GM18909 (cell line): ENCODE measurements around the gene NDUFS2.

Experiments used
- ATAC-seq: cut with Tn5 transposase; IDR thresholded peaks from one replicate; pipeline ENCODE4 v1.9.1; 2021; ENCODE audit warnings: mild to moderate bottlenecking; ENCODE audit not compliant: unreplicated experiment, poor library complexity

NDUFS2 gene

GRCh38 chr1:161192476-161193465, 9.4 kb upstream of the NDUFS2 start:
- no peak for ATAC-seq

- no peak for ATAC-seq
Observed at GRCh38 chr1:161193561-161194235, 8.5 kb upstream of the NDUFS2 start.

- peak; percentile 56 for ATAC-seq
Observed at GRCh38 chr1:161195171-161195570, 7.0 kb upstream of the NDUFS2 start.

GRCh38 chr1:161196111-161196510, 6.1 kb upstream of the NDUFS2 start:
- no peak for ATAC-seq

GRCh38 chr1:161196521-161197451, 5.4 kb upstream of the NDUFS2 start:
- ATAC-seq: no peak

- ATAC-seq: no peak
Observed at GRCh38 chr1:161197560-161198193, 4.5 kb upstream of the NDUFS2 start.

- ATAC-seq: no peak
Observed at GRCh38 chr1:161198194-161198896, 3.8 kb upstream of the NDUFS2 start.

- no peak for ATAC-seq
Observed at GRCh38 chr1:161198897-161199431, 3.2 kb upstream of the NDUFS2 start, which contains the start of gene ADAMTS4. Gene ADAMTS4 (minus strand): TSS chr1:161199054. CDS start chr1:161198627, 427 bp downstream.

- ATAC-seq: no peak
Observed at GRCh38 chr1:161199506-161200139, 2.5 kb upstream of the NDUFS2 start.

- no peak for ATAC-seq
Observed at GRCh38 chr1:161200421-161200991, 1.7 kb upstream of the NDUFS2 start.

- no peak for ATAC-seq
Observed at GRCh38 chr1:161200992-161201835, 953 bp upstream of the NDUFS2 start.

GRCh38 chr1:161206411-161207140, 4.4 kb downstream of the NDUFS2 start:
- no peak for ATAC-seq

GRCh38 chr1:161207173-161207572, 5.0 kb downstream of the NDUFS2 start:
- ATAC-seq: no peak

GRCh38 chr1:161209790-161210409, 7.7 kb downstream of the NDUFS2 start:
- peak; percentile 79 for ATAC-seq

- ATAC-seq: no peak
Observed at GRCh38 chr1:161214369-161214768, 12.2 kb downstream of the NDUFS2 start.

GRCh38 chr1:161215076-161215475, 12.9 kb downstream of the NDUFS2 start, which contains the start of gene FCER1G:
Gene FCER1G (plus strand): TSS chr1:161215295. CDS start chr1:161215322, 27 bp downstream.
- no peak for ATAC-seq
